Middle frontal gyrus (tissue), 1 donor: ENCODE results near the gene LHFPL5.

Experiments
- DNase-seq: peaks from one replicate; pipeline ENCODE4 v3.0.0-alpha.2; 2015; ENCODE audit warnings: low spot score; ENCODE audit errors: extremely low spot score

Gene LHFPL5

DNA sequence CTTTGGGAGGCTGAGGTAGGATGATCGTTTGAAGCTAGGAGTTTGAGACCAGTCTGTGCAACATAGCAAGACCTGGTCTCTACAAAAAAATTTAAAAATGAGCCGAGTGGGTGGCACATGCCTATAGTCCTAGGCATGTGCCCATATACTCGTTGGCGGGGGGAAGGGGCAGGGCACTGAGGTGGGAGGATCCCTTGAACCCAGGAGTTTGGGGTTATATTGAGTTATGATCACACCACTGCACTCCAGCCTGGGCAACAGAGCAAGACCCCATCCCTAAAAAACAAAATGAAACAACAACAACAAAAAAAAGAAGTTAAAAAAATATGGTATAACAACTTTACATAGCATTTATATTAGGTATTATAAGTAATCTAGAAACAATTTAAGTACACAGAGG is 47.8 kb downstream of the LHFPL5 start:
- no peak for DNase-seq

DNA sequence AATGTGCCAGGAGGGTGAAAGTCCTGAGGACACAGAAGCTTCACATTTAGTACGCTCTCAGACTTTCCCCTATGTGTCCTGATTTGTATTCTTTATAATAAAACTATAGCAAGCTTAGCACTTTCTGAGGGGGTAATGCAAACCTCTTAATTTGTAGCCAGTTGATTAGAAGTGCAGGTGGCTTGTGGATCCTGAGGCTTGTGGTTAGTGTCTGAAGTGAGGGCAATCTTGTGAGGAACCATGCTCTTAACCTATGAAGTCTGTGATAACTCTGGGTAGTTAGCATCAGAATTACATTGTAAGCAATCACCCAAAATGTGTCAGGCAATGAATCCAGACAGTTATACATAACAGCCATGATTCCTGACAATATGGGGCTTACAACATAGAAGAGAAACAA is 51.1 kb downstream of the LHFPL5 start:
- no peak for DNase-seq

DNA sequence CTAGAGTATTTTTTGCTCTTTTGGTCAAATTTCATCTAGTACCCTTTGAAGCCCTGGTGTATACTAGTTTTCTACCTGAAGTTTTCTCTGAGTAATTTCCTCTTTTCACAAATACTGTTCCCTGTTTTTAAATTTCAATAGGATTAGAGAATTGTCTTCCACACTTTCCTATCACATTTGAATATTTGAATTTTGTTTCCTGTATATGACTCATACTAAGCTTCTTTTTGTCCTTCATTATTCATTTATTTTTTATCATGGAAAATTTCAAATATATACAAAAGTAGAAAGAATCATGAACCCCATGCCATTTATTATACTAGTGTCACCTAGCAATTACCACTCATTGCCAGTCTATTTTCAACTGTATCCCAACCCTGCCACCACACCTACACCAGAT is 52.7 kb downstream of the LHFPL5 start:
- no peak for DNase-seq

DNA sequence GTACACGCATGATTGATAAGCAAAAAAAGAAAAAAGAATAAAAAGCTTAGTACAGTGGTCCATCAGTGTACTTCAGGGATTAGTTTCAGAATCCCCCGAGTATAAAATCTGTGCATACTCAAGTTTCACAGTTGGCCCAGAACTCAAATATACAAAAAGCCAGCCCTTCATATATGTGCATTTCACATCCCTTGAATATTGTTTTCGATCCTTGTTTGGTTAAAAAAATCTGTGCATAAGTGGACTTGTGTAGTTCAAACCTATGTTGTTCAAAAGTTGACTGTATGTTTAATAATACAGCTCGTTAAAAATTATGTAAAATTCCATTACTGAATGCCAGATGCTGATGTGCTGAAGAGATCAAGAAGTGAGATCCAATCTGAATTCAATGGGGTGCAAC is 54.2 kb downstream of the LHFPL5 start:
- DNase-seq, result no peak
